ENCODE data around the gene ZFP91.

DNA sequence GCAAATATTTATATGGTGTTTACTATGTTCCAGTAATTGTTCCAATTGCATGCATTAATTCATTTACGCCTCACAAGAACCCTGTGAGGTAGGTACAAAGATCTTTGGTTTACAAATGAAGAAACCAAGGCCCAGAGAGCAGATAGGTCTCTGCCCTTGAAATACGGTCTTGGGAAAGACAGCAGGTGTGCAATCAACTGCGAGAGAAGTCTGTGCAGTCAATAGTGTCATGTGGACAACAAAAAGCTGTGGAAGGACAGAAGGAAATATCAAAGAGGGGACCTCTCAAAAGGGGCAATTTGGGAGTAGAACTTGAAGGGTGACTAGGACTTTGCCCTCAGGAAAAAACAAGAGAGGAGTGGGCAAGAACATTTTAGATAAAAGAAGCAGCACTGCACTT lies 52.5 kb downstream of the ZFP91 start:
- no peak for TF ChIP-seq CTCF (IDR thresholded peaks at IDR 0.05)
- no peak for TF ChIP-seq EP300 (IDR thresholded peaks at IDR 0.05; ENCODE audit: borderline replicate concordance in 1 of 2, low read depth in 1 of 2, low read length in 1 of 2)
- no peak for TF ChIP-seq POLR2AphosphoS5 (IDR thresholded peaks at IDR 0.05; ENCODE audit: low read depth, low read length)
- TF ChIP-seq RAD21 (IDR thresholded peaks at IDR 0.05; ENCODE audit: low read length), result no peak
- TF ChIP-seq, protein P1, sequence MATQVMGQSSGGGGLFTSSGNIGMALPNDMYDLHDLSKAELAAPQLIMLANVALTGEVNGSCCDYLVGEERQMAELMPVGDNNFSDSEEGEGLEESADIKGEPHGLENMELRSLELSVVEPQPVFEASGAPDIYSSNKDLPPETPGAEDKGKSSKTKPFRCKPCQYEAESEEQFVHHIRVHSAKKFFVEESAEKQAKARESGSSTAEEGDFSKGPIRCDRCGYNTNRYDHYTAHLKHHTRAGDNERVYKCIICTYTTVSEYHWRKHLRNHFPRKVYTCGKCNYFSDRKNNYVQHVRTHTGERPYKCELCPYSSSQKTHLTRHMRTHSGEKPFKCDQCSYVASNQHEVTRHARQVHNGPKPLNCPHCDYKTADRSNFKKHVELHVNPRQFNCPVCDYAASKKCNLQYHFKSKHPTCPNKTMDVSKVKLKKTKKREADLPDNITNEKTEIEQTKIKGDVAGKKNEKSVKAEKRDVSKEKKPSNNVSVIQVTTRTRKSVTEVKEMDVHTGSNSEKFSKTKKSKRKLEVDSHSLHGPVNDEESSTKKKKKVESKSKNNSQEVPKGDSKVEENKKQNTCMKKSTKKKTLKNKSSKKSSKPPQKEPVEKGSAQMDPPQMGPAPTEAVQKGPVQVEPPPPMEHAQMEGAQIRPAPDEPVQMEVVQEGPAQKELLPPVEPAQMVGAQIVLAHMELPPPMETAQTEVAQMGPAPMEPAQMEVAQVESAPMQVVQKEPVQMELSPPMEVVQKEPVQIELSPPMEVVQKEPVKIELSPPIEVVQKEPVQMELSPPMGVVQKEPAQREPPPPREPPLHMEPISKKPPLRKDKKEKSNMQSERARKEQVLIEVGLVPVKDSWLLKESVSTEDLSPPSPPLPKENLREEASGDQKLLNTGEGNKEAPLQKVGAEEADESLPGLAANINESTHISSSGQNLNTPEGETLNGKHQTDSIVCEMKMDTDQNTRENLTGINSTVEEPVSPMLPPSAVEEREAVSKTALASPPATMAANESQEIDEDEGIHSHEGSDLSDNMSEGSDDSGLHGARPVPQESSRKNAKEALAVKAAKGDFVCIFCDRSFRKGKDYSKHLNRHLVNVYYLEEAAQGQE (IDR thresholded peaks at IDR 0.05; ENCODE audit: low read depth, low read length), result no peak
- TF ChIP-seq ELF1 (IDR thresholded peaks at IDR 0.05), result no peak
- no peak for TF ChIP-seq GATA2 (CRISPR knock-in tag; IDR thresholded peaks at IDR 0.05)
- TF ChIP-seq MAX (IDR thresholded peaks at IDR 0.05; ENCODE audit: low read depth), result no peak
- no peak for TF ChIP-seq GABPA (IDR thresholded peaks at IDR 0.05; ENCODE audit: low read depth)
- no peak for TF ChIP-seq TAF1 (IDR thresholded peaks at IDR 0.05; ENCODE audit: borderline replicate concordance, low read depth, low read length)
- no peak for TF ChIP-seq FOSL2 (IDR thresholded peaks at IDR 0.05; ENCODE audit: borderline replicate concordance, low read depth)
- TF ChIP-seq NRF1 (IDR thresholded peaks at IDR 0.05; ENCODE audit: low read depth, low read length), result no peak
- TF ChIP-seq MEF2A (IDR thresholded peaks at IDR 0.05; ENCODE audit: borderline replicate concordance, low read depth), result no peak
- TF ChIP-seq RFX5 (IDR thresholded peaks at IDR 0.05; ENCODE audit: low read length), result no peak
